HG03066 (cell line): ENCODE results near the gene RAPGEF6.
"Not testable (repeated sequence)": the region's sequence is repeated elsewhere in the genome, so short reads cannot be mapped to it uniquely, and the experiment has no call there.

Source experiments
- ATAC-seq: cut with Tn5 transposase; IDR thresholded peaks from one replicate; pipeline ENCODE4 v1.9.1; 2021; ENCODE audit warnings: low read depth; ENCODE audit not compliant: unreplicated experiment

RAPGEF6 gene

DNA sequence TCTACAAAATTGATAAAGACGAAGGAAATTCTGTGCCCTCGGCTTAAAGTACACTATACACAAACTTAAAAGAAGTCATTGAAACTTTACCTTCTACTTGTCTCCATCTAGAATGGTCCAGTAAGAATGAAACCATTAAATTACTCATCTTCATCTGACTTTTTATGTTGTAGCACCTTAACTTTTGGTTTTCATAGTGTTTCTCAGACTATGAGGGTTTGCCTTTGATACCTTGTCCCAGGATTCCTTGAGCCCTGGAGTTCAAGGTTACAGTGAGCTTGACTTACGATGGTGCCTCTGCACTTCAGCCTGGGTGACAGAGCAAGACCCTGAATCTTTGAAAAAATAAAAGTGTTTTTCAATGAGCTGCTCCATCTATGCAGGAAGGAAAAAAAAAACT lies 239.0 kb downstream of the RAPGEF6 start:
- peak; percentile 90 for ATAC-seq

DNA sequence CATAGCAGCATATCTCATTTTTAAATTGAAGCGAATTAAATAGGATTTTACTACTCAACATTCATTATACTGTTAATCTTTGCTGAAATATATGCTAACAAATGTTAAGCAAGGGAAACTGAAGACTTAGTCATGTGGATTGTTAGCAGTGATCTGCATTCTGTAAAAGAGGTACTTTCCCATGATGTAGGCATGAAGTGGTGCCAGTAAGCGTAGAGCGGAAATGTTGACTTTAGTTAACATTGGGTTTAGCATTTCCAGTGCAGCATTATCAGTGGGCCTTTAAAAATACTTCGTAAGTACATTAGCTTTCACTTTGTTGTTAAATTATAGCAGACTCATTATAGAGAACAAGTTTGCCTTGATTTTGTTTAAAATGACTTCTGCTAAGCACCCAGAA lies 240.9 kb downstream of the RAPGEF6 start:
- peak; percentile 51 for ATAC-seq

DNA sequence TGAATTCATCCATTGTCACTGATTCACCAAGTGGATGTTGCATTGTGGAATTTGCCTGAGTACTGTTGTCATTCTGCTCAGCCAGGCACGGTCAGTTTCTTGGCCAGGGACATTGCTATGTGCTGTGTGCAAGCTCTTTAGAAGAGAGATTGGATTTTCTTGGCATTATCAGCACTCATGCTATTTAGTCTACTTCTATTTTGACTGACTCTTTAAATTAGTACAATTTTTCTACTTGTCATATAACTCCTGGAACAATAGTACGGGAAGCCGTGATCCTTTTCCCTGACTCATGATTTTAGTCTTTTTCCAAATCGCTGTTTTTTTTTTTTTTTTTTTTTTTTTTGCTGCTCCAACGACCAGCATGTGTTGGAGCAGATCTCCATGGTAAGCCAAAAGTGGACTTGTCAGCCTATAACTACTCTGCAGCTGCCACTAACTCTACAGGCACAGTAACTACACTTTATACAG lies 241.5 kb downstream of the RAPGEF6 start:
- ATAC-seq: no peak

DNA sequence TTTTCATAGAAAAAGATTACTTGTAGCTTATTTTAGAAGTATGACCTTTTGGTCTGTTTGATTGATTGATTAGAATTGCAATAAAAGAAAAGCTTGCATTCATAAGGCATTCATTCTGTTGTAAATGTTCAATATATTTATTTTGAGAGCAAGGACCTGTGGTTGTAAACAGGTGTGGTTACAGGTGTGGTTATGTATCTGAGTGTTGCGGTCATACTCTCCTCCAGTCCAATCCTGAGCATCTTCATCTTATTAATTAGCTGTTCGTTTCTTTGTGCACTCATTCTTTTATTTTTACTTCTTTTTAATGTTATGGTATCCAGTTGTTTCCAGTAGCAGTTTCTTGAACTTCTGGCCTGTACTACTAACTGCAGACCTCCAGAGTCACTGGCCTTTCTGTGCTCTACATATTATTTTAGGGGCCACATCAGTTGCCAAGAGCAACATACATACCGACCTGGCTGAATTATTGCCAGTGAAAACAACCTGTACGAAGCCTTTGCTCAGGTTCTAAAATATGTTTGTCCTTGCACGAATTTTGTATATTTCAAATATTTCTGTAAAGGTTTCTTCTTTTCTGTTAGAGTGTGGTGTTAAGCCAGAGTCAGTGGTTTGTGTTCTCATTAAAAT lies 242.4 kb downstream of the RAPGEF6 start:
- ATAC-seq: no peak

DNA sequence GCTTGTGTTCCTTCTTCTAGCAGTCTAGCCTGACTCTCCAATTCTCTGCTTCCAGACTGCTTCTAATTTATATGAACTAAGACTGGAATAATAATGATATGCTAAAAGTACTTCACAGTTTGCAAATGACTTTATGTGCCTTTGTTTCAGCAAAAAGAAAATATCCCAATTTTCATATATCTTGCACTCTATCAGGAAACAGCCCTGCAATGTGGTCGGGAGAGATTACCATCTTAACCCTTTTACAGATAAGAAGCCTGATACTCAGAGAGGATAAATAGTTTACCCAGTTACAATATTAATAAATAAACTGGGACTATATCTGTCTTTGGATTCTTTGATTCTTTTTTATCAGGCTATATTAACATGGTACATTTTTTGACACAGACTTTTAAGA lies 245.2 kb downstream of the RAPGEF6 start:
- no peak for ATAC-seq

DNA sequence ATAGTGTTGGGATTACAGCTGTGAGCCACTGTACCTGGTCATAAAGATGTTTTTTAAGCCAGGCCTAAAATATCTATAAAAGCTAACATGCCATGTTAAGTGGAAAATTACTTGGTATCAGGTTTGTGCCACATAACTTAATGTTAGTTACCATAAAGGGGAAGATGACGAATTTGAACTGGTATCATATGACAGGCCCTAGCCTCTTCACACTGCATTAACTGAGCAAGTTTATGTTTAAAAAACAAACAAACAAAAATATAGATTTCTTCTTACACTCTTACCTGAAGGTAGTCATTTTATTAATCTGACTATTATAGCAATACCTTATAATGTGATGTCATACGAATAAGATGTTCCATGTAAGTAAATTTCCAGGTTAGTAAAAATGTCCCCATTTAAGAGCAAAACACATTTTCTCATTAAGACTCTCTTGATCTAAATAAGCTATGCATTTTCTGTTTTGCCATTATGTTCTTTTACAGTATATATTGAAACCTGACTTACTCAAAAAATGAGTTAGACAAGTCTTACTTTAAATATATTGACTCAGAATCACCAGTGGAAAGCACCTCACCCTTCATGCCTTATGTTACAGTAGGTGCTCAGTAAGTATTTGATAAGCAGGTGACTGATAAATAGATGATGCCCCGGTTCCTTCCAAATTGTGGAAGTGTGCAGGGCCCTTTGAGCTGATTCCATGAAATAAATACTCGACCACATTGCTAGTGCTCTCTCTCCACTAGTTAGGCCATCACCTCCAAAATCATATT lies 245.7 kb downstream of the RAPGEF6 start:
- no peak for ATAC-seq

DNA sequence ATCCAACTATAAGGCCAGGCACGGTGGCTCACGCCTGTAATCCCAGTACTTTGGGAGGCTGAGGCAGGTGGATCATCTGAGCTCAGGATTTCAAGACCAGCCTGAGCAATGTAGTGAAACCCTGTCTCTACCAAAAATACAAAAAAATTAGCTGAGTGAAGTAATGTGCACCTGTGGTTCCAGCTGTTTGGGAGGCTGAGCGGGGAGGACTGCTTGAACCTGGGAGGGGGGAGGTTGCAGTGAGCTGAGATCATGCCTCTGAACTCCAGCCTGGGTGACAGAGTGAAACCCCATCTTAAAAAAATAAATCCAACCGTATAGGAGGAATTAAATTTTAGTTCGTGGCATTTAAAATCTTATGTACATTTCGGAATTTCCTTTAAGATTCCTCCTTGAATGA lies 247.8 kb downstream of the RAPGEF6 start:
- ATAC-seq: no peak

DNA sequence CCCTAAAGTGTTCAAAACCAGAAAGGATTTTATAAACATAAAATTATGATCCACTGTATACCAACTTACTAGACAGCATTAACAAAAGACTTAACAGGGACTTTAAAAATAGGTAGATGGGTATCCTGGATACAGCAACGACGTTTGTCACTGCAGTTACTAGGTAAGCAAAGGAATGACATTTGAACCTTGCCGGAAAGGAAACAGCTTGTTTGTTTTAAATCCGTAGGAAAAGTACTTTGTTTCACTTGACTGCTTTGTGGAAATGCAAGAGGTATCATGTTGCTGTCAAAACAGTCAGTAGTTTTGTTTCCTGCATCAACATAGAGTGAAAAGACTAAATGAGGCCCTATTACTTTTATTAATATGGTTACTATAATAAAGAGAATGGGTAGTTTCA lies 248.2 kb downstream of the RAPGEF6 start:
- no peak for ATAC-seq

DNA sequence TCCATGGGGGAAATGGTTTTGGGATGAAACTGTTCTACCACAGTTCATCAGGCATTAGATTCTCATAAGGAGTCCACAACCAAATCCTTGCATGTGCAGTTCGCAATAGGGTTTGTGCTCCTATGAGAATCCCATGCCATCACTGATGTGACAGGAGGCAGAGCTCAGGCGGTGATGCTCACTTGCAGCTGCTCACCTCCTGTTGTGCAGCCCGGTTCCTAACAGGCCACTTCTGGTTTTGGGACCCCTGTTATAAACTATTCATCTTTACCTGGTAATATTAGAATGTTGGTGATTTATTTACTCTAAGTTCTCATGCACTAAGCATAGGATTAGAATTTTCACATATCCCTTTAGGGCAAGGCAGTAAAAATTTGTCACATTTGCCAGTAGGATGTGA lies 248.9 kb downstream of the RAPGEF6 start:
- no peak for ATAC-seq

DNA sequence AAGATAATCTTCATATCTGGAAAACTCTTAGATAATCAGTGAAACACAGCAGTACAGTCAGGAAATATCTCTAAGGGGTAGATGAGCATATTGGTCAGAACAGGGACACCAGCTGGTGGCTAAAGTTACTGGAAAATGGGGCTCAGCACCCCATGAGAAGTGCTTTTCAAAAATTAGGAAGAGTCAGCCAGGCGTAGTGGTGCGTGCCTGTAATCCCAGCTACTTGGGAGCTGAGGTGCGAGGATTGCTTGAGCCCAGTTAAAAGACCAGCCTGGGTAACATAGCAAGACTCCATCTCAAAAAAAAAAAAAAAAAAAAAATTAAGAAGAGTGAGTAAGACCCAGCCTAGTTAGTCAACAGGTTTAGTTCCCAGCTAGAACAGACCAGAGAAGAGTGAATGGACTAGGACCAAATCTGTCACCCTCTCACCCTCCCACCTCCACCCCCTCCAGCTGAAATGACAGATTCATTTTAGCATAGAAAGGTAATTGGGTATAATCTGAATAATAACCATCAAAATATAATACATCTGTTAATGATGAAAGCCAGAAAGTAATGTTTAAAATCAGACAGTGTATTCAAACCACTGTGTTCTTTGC lies 250.3 kb downstream of the RAPGEF6 start:
- no peak for ATAC-seq

DNA sequence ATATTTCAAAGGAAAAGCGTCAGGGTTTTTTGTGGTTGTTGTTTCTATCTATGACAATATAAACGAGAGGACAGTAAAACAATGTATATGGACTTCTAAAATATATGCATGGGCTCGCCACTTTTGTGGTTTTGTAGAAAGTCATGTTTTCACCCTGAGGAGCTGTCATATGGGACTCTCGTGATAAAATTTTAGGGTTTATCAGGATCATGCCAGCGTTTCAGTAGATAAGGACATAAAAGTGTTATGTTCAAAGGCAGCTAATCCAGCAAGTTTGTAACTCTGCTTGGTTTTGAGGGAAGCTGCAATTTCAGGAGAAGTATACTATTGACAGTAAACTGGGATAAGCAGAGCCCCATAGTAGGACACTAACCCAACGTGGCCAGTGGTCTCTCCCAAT lies 250.9 kb downstream of the RAPGEF6 start:
- ATAC-seq: no peak

DNA sequence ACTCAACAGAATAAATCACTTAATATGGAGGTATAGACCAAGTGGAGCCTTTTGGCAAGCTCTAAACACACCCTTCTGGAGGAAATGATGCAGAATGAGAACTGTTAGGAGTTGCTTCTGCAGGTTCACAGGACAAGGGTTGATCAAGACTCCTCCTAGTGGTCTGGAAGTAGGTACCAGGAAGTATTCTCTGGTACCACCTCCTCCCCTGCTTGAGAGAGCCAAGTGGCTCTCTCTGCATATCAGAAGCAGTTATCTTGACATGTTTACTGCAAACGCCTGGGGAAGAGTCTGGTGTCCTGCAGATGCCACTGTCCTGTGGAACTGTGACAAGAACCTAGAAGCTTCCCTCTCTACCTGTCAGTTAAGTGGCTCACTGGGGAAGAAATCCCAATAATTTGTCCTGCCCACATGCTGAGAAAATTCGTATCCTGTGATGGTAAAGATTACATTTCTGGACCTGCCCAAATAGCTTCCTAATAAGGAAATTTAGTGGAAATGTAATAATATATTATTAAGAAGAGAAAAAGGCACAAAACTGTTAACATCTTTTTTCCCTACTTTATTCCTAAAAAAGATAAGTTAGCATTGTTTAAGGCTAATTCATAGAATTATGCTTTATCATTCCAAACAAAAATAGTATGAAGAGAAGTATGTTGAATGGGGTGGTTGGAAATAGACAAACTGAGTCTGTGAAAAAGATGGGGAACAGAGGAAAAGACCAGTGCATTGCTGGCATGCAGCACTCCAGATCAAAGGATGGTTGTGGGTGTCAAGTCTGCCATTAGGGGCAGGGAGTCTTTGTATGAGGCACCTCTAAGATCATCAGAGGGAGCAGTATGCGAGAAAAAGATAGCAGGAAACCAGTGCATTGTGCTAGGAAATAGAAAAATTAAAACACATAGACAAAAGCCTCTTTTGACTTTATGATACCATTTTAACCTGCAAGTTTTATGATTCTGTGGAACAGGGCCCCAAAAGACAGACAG lies 252.3 kb downstream of the RAPGEF6 start:
- peak; percentile 49 for ATAC-seq

DNA sequence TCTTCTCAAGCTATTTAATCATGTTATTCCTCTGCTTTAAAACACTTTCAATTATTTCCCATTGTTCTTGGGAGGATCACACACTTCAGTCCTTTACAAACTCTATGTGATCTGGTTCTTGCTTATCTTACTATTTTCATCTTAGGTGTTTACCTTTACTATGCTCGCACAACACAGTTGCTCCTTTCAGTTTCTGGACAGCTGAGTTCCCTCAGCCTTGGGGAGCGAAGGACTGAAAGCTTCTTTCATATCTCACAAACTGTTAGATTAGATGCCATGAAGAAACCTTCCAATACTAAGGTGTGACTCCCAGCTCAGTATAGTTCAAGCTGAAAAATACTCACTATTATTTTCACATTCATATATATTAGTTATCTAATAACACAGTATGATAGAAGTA lies 253.3 kb downstream of the RAPGEF6 start:
- peak; percentile 53 for ATAC-seq

DNA sequence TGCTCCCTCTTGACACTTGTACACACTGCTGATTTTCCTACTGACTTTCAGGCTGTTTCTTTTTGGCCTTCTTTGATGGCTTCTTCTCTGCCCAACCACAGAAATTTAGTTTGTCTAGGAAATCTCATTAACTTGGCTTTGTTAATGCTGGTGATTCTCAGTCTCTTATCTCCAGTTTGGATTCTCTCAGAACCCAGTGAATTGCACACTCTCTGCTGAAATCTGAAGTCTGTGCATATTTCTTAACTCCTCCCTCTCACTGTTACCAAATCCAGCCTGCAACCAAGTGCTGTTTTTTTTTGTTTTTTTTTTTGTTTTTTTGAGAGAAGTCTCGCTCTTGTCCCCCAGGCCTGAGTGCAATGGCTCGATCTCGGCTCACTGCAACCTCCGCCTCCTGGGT lies 254.0 kb downstream of the RAPGEF6 start:
- no peak for ATAC-seq

DNA sequence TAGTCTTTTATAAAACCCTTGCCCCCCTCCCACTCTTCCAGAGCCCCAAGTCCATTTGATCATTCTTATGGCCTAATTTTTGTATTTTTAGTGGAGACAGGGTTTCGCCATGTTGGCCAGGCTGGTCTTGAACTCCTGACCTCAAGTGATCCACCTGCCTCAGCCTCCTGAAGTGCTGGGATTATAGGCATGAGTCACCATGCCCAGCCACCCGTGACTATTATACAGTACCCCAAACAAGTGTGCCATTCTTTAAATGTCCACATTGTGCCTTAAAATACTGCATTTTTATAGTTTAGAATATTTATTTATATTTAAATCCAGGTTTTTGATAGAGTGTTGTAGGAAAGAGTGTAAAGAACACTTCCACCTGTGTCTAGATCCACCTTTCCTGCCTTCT lies 254.8 kb downstream of the RAPGEF6 start:
- not testable (repeated sequence) for ATAC-seq

DNA sequence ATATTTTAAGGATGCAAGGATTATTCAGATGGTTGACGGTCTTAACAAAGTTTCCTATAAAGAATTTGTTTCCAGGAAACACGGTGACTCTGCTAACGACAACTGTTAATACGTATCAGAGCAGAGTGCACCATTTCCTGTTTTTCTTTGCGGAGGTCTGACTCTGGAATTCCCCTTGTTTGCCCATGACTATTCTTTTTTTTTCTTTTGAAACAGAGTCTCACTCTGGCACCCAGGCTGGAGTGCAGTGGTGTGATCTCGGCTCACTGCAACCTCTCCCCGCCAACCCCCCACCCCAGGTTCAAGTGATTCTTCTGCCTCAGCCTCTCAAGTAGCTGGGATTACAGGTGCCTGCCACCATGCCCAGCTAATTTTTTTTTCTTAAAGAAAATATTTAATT lies 255.3 kb downstream of the RAPGEF6 start:
- ATAC-seq: peak; percentile 27

DNA sequence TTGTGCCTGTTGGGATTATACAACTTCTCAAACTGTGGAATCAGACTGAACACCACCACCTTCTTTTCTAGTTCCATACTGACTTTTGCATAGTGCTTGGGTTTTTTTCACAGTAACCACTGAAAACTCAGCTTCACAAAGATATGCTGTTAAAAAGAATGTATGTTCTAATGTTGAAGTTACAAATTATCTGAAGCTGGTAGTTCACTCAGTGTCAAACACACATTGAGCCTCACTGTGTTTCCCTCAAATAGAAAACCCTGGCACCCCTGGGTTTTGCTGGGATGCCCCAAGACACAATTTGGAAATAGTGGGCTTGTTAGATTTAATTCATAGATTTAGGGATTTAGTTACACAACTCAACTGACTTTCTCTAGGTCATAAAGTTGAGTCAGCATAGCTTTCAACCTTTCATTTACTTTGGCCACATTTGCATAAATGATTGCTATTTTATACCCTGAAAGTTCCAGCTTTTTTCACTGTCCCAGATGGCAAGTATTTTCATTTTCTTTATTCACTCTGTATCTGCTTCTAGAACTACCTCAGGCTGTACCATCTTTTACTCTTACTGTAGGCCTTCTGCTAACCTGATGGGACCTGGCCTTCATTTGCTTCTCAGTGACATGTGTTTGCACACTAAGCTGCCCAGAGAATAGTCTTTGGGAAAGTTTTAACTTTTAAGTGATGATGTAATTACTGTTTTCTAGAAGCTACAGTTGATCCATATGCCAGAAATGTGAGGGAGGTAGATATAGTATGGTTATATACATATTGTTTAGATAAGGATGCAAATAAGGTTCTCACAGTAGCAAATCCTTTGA lies 256.1 kb downstream of the RAPGEF6 start:
- ATAC-seq: peak; percentile 16

DNA sequence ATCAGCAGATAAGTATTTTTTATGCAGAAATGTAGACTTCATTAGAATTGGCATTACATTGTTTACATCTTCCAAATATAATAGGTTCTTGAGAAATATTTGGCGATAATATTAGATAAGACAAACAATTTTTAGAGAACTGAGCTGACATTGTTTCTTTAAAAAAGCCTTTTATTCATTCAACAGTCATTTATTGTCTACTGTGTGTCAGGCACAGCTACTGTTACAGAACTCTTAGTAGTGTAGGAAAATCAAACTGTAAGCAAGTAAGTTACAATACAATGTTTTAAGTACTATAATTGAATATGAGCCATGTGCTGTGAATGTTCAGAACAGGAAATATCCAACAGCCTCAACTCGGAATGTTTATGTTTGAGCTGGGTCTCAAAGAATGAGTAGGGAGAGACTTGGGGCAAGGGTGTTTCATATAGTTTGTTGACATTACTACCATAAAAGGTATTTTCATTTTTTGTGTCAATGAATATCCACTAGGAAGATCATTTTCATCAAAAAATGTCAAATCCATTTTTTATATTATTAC lies 257.2 kb downstream of the RAPGEF6 start:
- no peak for ATAC-seq

DNA sequence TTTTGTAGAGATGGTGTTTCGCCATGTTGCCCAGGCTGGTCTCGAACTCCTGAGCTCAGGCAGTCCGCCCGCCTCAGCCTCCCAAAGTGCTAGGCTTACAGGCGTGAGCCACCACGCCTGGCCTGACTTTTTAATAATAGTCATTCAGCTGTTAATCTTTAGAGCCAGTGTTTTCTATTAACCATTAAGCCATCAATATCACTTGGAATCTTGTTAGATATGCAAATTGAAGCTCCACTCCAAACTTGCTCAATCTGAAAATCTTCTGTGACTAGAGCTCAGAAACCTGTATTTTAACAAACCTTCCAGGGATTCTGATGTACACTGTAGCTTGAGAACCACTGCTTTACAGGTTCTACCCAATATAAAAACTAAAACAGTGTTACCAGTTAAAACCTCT lies 257.7 kb downstream of the RAPGEF6 start:
- no peak for ATAC-seq

DNA sequence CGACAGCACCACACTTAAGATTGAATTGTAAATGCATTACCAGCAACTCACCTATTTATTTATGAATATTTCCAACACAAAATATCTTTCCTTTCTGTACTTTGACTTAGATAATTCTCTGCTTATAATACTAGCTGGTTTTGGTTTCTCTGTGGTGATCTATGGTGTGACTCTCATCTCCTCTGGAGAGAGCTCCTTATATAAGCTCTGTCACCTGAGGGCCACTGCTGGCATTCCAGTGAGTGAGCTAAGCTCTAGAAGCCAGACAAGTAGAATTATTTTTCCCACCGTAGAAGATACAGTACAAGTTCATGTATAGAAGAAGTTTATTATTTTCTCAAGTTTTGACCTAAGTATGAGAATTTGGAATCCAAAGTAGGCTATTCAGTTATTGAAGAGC lies 259.7 kb downstream of the RAPGEF6 start:
- ATAC-seq: peak; percentile 32
